ENCODE data around the gene AGT. TPM values are rescaled to one million over a fixed set of nuclear protein-coding genes. Genes with fewer than 3 reads are reported as not detected.

The AGT gene
- polyA plus RNA-seq, 1 donor (not counting 4 experiments of a cell fraction or from before 2014, with no cell fraction given): not detected

DNA sequence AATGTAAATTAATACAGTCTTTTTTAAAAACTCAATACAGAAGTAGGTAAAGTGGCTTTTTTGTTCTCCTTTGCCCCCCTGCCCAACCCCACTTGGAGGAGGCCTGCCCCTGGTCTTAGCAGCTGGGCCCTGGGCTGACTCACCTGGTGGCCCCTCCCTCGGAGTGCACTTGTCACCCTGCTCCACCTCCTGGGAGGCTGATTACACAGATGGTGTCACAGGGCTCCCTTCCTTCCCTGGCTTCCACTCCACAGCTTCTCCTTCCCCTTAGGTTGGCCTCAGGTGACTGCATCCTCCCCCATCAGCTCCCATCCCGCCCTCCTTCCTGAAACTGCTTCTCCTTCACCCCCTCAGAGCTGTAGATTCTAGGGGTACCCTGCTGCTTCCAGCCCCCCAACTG, 21.5 kb upstream of the AGT start:
- dilution Hi-C loops (cut with MboI; ENCODE audit: extremely low pct_ligation_motif_present, low sequenced_read_pairs): no loop called here
- H3K27me3 ChIP-seq (ENCODE audit: control insufficient read depth, extremely low read depth, insufficient read depth, low read length): no peaks in the 10 kb centered on the region
- FAIRE-seq (no peak), DNase-seq (ENCODE audit: low read depth, low spot score) (no peak)
- TF ChIP-seq EZH2 (IDR thresholded peaks at IDR 0.05; ENCODE audit: low read length): no peak
- TF ChIP-seq, protein P1, sequence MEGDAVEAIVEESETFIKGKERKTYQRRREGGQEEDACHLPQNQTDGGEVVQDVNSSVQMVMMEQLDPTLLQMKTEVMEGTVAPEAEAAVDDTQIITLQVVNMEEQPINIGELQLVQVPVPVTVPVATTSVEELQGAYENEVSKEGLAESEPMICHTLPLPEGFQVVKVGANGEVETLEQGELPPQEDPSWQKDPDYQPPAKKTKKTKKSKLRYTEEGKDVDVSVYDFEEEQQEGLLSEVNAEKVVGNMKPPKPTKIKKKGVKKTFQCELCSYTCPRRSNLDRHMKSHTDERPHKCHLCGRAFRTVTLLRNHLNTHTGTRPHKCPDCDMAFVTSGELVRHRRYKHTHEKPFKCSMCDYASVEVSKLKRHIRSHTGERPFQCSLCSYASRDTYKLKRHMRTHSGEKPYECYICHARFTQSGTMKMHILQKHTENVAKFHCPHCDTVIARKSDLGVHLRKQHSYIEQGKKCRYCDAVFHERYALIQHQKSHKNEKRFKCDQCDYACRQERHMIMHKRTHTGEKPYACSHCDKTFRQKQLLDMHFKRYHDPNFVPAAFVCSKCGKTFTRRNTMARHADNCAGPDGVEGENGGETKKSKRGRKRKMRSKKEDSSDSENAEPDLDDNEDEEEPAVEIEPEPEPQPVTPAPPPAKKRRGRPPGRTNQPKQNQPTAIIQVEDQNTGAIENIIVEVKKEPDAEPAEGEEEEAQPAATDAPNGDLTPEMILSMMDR (optimal IDR thresholded peaks at IDR 0.05 in 1 of 3, IDR thresholded peaks at IDR 0.05 in 1 of 3, conservative IDR thresholded peaks at IDR 0.05 in 1 of 3; ENCODE audit: extremely low read depth in 1 of 3, insufficient read depth in 2 of 3, low read length in 3 of 3): no peak
- no peaks in the 10 kb centered on the region for H4K20me1 ChIP-seq (ENCODE audit: control insufficient read depth, extremely low read depth, insufficient read depth, low read length)
- no peaks in the 10 kb centered on the region for H3K9me3 ChIP-seq (ENCODE audit: control insufficient read depth, low read depth, low read length)
- H3K4me1 ChIP-seq (ENCODE audit: control insufficient read depth, extremely low read depth, insufficient read depth, low read length): no peaks in the 10 kb centered on the region
- H3K27ac ChIP-seq (ENCODE audit: control insufficient read depth, insufficient read depth, low read length): no peak overlapping the region
- no peaks in the 10 kb centered on the region for H3K36me3 ChIP-seq (ENCODE audit: control insufficient read depth in 2 of 2, extremely low read depth in 1 of 2, insufficient read depth in 2 of 2, low read length in 2 of 2)
- no peaks in the 10 kb centered on the region for H3K9me1 ChIP-seq (ENCODE audit: control insufficient read depth, extremely low read depth, insufficient read depth, low read length)
- no peak overlapping the region for H2AFZ ChIP-seq (ENCODE audit: control insufficient read depth, low read length)
- H3K4me3 ChIP-seq (ENCODE audit: control insufficient read depth in 2 of 3, extremely low read depth in 1 of 3, insufficient read depth in 2 of 3, low read depth in 1 of 3, low read length in 3 of 3): no peak overlapping the region
- no peak overlapping the region for H3K9ac ChIP-seq (ENCODE audit: control insufficient read depth, extremely low read depth, insufficient read depth, low read length)
- no peak overlapping the region for H3K4me2 ChIP-seq (ENCODE audit: control insufficient read depth, extremely low read depth, insufficient read depth, low read depth, low read length)
- H3K79me2 ChIP-seq (ENCODE audit: control insufficient read depth, insufficient read depth, low read length): no peaks in the 10 kb centered on the region

DNA sequence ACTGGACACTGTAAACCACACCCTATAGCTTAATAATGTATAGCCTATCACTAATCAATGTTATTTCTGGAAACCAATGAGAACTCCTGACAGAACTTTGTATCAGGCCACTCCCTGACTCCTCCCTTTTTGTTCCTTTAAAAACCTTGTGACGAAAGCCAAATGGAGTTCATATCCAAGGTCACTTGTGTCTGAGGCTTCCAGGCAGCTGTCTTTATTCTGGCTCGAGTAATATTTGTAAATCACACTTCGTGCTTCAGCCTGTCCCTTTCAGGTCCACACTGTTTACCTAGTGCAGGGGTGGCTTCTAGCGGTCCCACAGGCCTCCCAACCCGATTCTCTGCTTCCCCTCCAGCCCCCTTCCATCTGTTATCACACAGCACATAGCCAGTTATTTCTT, 17.1 kb upstream of the AGT start:
- Histone ChIP-seq H3K27me3 (ENCODE audit: control insufficient read depth, extremely low read depth, insufficient read depth, low read length) (no peaks in the 10 kb centered on the region), H3K9ac (ENCODE audit: control insufficient read depth, extremely low read depth, insufficient read depth, low read length) (no peak overlapping the region), H4K20me1 (ENCODE audit: control insufficient read depth, extremely low read depth, insufficient read depth, low read length) (no peaks in the 10 kb centered on the region), H3K79me2 (ENCODE audit: control insufficient read depth, insufficient read depth, low read length) (no peaks in the 10 kb centered on the region), H3K36me3 (ENCODE audit: control insufficient read depth in 2 of 2, extremely low read depth in 1 of 2, insufficient read depth in 2 of 2, low read length in 2 of 2) (no peaks in the 10 kb centered on the region), H3K27ac (ENCODE audit: control insufficient read depth, insufficient read depth, low read length) (no peak overlapping the region), H3K4me3 (ENCODE audit: control insufficient read depth in 2 of 3, extremely low read depth in 1 of 3, insufficient read depth in 2 of 3, low read depth in 1 of 3, low read length in 3 of 3) (no peak overlapping the region), H2AFZ (ENCODE audit: control insufficient read depth, low read length) (no peak overlapping the region), H3K9me3 (ENCODE audit: control insufficient read depth, low read depth, low read length) (no peaks in the 10 kb centered on the region), H3K9me1 (ENCODE audit: control insufficient read depth, extremely low read depth, insufficient read depth, low read length) (no peaks in the 10 kb centered on the region), H3K4me1 (ENCODE audit: control insufficient read depth, extremely low read depth, insufficient read depth, low read length) (no peaks in the 10 kb centered on the region), H3K4me2 (ENCODE audit: control insufficient read depth, extremely low read depth, insufficient read depth, low read depth, low read length) (no peak overlapping the region)
- dilution Hi-C loops (cut with MboI; ENCODE audit: extremely low pct_ligation_motif_present, low sequenced_read_pairs): no loop called here
- TF ChIP-seq, protein P1 (optimal IDR thresholded peaks at IDR 0.05 in 1 of 3, IDR thresholded peaks at IDR 0.05 in 1 of 3, conservative IDR thresholded peaks at IDR 0.05 in 1 of 3; ENCODE audit: extremely low read depth in 1 of 3, insufficient read depth in 2 of 3, low read length in 3 of 3): no peak
- TF ChIP-seq EZH2 (IDR thresholded peaks at IDR 0.05; ENCODE audit: low read length): no peak
- no peak for DNase-seq (ENCODE audit: low read depth, low spot score)
- no peak for FAIRE-seq
